IMR-90 (cell line): ENCODE data around the gene POFUT2. TPM values are rescaled to one million over a fixed set of nuclear protein-coding genes. Genes with fewer than 3 reads are reported as not detected.

Experiments
- ATAC-seq: fragments of 200-7000 bp; cut with Tn5 transposase; 2 replicates; pipeline ENCODE4 v1.9.1; 2020; ENCODE audit warnings: low read depth, mild to moderate bottlenecking, moderate library complexity
- BruUV-seq: library from RNA; stranded (reverse); fragments of 400-500 nt; replicated peaks from 2 replicates; lab custom pipeline; 2021; lab: Mats Ljungman, UMichigan
- CTCF ChIA-PET: fragments of 300-600 bp; formaldehyde crosslinking; extraction: SDS; loops from one replicate; lab custom pipeline; 2021; ENCODE audit warnings: antibody characterized with exemption; lab: Yijun Ruan, JAX
- POLR2A ChIA-PET: fragments of 300-600 bp; sonication (Branson Sonifier 250); formaldehyde crosslinking; loops from one replicate; lab custom pipeline; 2022; ENCODE audit warnings: antibody characterized with exemption; ENCODE audit not compliant: unreplicated experiment; lab: Charles Lee
- DNase-seq: peaks from one replicate; pipeline ENCODE4 v3.0.0; 2013
- H2AFZ ChIP-seq: replicated peaks from 2 replicates; pipeline ENCODE3; 2013; ENCODE audit warnings: low read length, mild to moderate bottlenecking; ENCODE audit not compliant: poor library complexity
- H2AK5ac ChIP-seq: 2 replicates; pipeline ENCODE4 v1.6.1; 2013; ENCODE audit warnings: low read depth, low read length, inconsistent platforms
- H2AK9ac ChIP-seq: replicated peaks from 2 replicates; pipeline ENCODE3; 2013; ENCODE audit warnings: mild to moderate bottlenecking, low read depth, low read length, moderate library complexity; ENCODE audit not compliant: poor library complexity
- H2BK120ac ChIP-seq: 2 replicates; pipeline ENCODE4 v1.6.1; 2013; ENCODE audit warnings: low read depth, low read length, inconsistent platforms
- H2BK15ac ChIP-seq: 3 replicates; pipeline ENCODE4 v1.6.1; 2013; ENCODE audit warnings: low read depth, low read length, inconsistent platforms
- H2BK20ac ChIP-seq: 2 replicates; pipeline ENCODE4 v1.6.1; 2013; ENCODE audit warnings: low read depth, mild to moderate bottlenecking, inconsistent platforms, low read length, moderate library complexity
- H2BK5ac ChIP-seq: 2 replicates; pipeline ENCODE4 v1.6.1; 2013; ENCODE audit warnings: mild to moderate bottlenecking, low read depth, low read length, inconsistent platforms; ENCODE audit not compliant: poor library complexity, severe bottlenecking
- H3K14ac ChIP-seq: replicated peaks from 2 replicates; pipeline ENCODE4 v1.6.1; 2013; ENCODE audit warnings: low read depth, low read length, inconsistent platforms
- H3K18ac ChIP-seq: 2 replicates; pipeline ENCODE4 v1.6.1; 2013; ENCODE audit warnings: low read depth, low read length, control low read depth
- H3K23ac ChIP-seq: 2 replicates; pipeline ENCODE4 v1.6.1; 2013; ENCODE audit warnings: low read depth, low read length, inconsistent platforms
- H3K27ac ChIP-seq: 2 replicates; pipeline ENCODE4 v1.5.1; 2013; ENCODE audit warnings: mild to moderate bottlenecking, control low read depth, low read length; ENCODE audit not compliant: insufficient read depth
- H3K27me3 ChIP-seq: 2 replicates; pipeline ENCODE4 v1.6.1; 2013; ENCODE audit warnings: low read length; ENCODE audit not compliant: control insufficient read depth, insufficient read depth
- H3K36me3 ChIP-seq: 2 replicates; pipeline ENCODE4 v1.6.1; 2013; ENCODE audit warnings: low read length, mixed read lengths; ENCODE audit not compliant: control insufficient read depth, insufficient read depth
- H3K4ac ChIP-seq: 2 replicates; pipeline ENCODE4 v1.6.1; 2013; ENCODE audit warnings: low read depth, low read length, inconsistent platforms
- H3K4me1 ChIP-seq: 2 replicates; pipeline ENCODE4 v1.6.1; 2013; ENCODE audit warnings: low read length, mixed read lengths; ENCODE audit not compliant: control insufficient read depth, insufficient read depth
- H3K4me2 ChIP-seq: 2 replicates; pipeline ENCODE4 v1.6.1; 2013; ENCODE audit warnings: low read depth, mild to moderate bottlenecking, control low read depth, low read length, moderate library complexity
- H3K4me3 ChIP-seq: 2 replicates; pipeline ENCODE4 v1.5.1; 2013; ENCODE audit warnings: low read depth, mild to moderate bottlenecking, control low read depth, low read length, moderate library complexity; ENCODE audit not compliant: insufficient read depth
- H3K56ac ChIP-seq: 2 replicates; pipeline ENCODE4 v1.6.1; 2013; ENCODE audit warnings: low read length, inconsistent platforms; ENCODE audit not compliant: insufficient read depth; ENCODE audit errors: extremely low read depth
- H3K79me1 ChIP-seq, 2 experiments: 2 replicates each; pipeline ENCODE4 v1.6.1; 2013; ENCODE audit warnings: low read length in 2 of 2, inconsistent platforms in 1 of 2, low read depth in 1 of 2
- H3K9ac ChIP-seq: 2 replicates; pipeline ENCODE4 v1.6.1; 2013; ENCODE audit warnings: low read depth, low read length, control low read depth
- H3K9me1 ChIP-seq: 2 replicates; pipeline ENCODE4 v1.6.1; 2013; ENCODE audit warnings: low read length, inconsistent platforms; ENCODE audit not compliant: insufficient read depth
- H3K9me3 ChIP-seq: 2 replicates; pipeline ENCODE4 v1.6.1; 2013; ENCODE audit warnings: low read length; ENCODE audit not compliant: control insufficient read depth, insufficient read depth
- H4K20me1 ChIP-seq: 2 replicates; pipeline ENCODE4 v1.6.1; 2013; ENCODE audit warnings: low read length, inconsistent platforms; ENCODE audit not compliant: insufficient read depth
- H4K5ac ChIP-seq: 2 replicates; pipeline ENCODE4 v1.6.1; 2013; ENCODE audit warnings: mild to moderate bottlenecking, low read depth, low read length, control low read depth
- H4K8ac ChIP-seq, 2 experiments: 2 replicates each; pipeline ENCODE4 v1.6.1; 2013; ENCODE audit warnings: low read depth in 2 of 2, low read length in 2 of 2, control low read depth in 1 of 2, inconsistent platforms in 1 of 2
- H4K91ac ChIP-seq: 2 replicates; pipeline ENCODE4 v1.6.1; 2013; ENCODE audit warnings: low read depth, low read length, inconsistent platforms; ENCODE audit not compliant: insufficient read depth
- BHLHE40 ChIP-seq: fragments of 150-350 bp; IDR thresholded peaks from 2 replicates; pipeline ENCODE4 v1.6.1; 2016; ENCODE audit warnings: mild to moderate bottlenecking, low read depth, low read length
- CEBPB ChIP-seq: IDR thresholded peaks from 2 replicates; pipeline ENCODE4 v1.6.1; 2012; ENCODE audit warnings: low read depth, low read length, improper control_type of control experiment
- CHD1 ChIP-seq: IDR thresholded peaks from 2 replicates; pipeline ENCODE4 v1.6.1; 2012; ENCODE audit warnings: low read depth, low read length, improper control_type of control experiment
- FOS ChIP-seq: fragments of 150-350 bp; IDR thresholded peaks from 2 replicates; pipeline ENCODE4 v1.6.1; 2016; ENCODE audit warnings: low read depth, low read length
- MAFK ChIP-seq: IDR thresholded peaks from 2 replicates; pipeline ENCODE4 v1.6.1; 2012; ENCODE audit warnings: low read depth, low read length, improper control_type of control experiment
- MAZ ChIP-seq: IDR thresholded peaks from 2 replicates; pipeline ENCODE4 v1.6.1; 2012; ENCODE audit warnings: low read depth, mild to moderate bottlenecking, low read length, improper control_type of control experiment, moderate library complexity, borderline replicate concordance
- MXI1 ChIP-seq: IDR thresholded peaks from 2 replicates; pipeline ENCODE4 v1.6.1; 2012; ENCODE audit warnings: low read depth, mild to moderate bottlenecking, low read length, moderate library complexity, borderline replicate concordance
- NFE2L2 ChIP-seq: fragments of 150-350 bp; IDR thresholded peaks from 2 replicates; pipeline ENCODE4 v1.6.1; 2016; ENCODE audit warnings: low read depth, mild to moderate bottlenecking, low read length
- POLR2A ChIP-seq: IDR thresholded peaks from 2 replicates; pipeline ENCODE4 v1.6.1; 2012; ENCODE audit warnings: mild to moderate bottlenecking, low read depth, low read length
- RCOR1 ChIP-seq: IDR thresholded peaks from 2 replicates; pipeline ENCODE4 v1.6.1; 2012; ENCODE audit warnings: mild to moderate bottlenecking, low read length, improper control_type of control experiment; ENCODE audit not compliant: insufficient replicate concordance
- RFX5 ChIP-seq: IDR thresholded peaks from 2 replicates; pipeline ENCODE4 v1.8.0; 2012; ENCODE audit warnings: low read depth, mild to moderate bottlenecking, low read length, moderate library complexity
- SMC3 ChIP-seq: fragments of 150-350 bp; IDR thresholded peaks from 2 replicates; pipeline ENCODE4 v1.6.1; 2016; ENCODE audit warnings: low read depth, mild to moderate bottlenecking, antibody characterized with exemption, low read length, moderate library complexity
- WGBS, 2 experiments: methylation state at CpG; one replicate each; pipeline versions ENCODE4 v1.1.5 to v1.1.7; 2013; ENCODE audit warnings: missing lambda C conversion rate in 2 of 2; ENCODE audit not compliant: insufficient read length in 1 of 2; ENCODE audit errors: extremely low coverage in 2 of 2; 5-methylcytosine and 5-hydroxymethylcytosine counted together
- dilution Hi-C: fragments of 300-500 bp; cut with HindIII; formaldehyde crosslinking; loops from one replicate; pipeline ENCODE4 v1.14.3; 2018; ENCODE audit warnings: low sequenced_read_pairs; ENCODE audit not compliant: unreplicated experiment
- in situ Hi-C: fragments of 300-500 bp; cut with MboI; formaldehyde crosslinking; loops from 3 replicates; pipeline ENCODE4 v1.14.3; 2019; ENCODE audit warnings: low sequenced_read_pairs, inconsistent platforms, mixed read lengths
- intact Hi-C: fragments of 100-400 bp; cut with micrococcal nuclease; formaldehyde crosslinking; loops from 2 replicates; pipeline ENCODE4 v1.10.0; 2022
- polyA plus RNA-seq, 3 experiments: library from polyadenylated mRNA; depleted of rRNA; stranded (reverse); fragments of >200 nt; gene quantifications; 2 replicates each; pipeline ENCODE4 v1.2.3, GENCODE V29; 2012; ENCODE audit warnings: low replicate concordance in 1 of 3
- total RNA-seq: library from RNA; depleted of rRNA; stranded (reverse); fragments of >200 nt; gene quantifications from 2 replicates; pipeline ENCODE4 v1.2.3, GENCODE V29; 2012
- TF ChIP-seq, protein P1 (sequence below): fragments of 150-350 bp; IDR thresholded peaks from 2 replicates; pipeline ENCODE4 v1.6.1; 2016; ENCODE audit warnings: low read depth, mild to moderate bottlenecking, low read length, moderate library complexity, borderline replicate concordance
- TF ChIP-seq, protein P2 (sequence below): fragments of 150-350 bp; IDR thresholded peaks from 2 replicates; pipeline ENCODE4 v1.6.1; 2017; ENCODE audit warnings: mild to moderate bottlenecking, antibody characterized with exemption, low read length, low read depth

Gene POFUT2
- total and polyA plus RNA-seq, 2 of the 4 experiments (the other 2 are of a cell fraction) = 18.8 to 59.3 TPM

DNA sequence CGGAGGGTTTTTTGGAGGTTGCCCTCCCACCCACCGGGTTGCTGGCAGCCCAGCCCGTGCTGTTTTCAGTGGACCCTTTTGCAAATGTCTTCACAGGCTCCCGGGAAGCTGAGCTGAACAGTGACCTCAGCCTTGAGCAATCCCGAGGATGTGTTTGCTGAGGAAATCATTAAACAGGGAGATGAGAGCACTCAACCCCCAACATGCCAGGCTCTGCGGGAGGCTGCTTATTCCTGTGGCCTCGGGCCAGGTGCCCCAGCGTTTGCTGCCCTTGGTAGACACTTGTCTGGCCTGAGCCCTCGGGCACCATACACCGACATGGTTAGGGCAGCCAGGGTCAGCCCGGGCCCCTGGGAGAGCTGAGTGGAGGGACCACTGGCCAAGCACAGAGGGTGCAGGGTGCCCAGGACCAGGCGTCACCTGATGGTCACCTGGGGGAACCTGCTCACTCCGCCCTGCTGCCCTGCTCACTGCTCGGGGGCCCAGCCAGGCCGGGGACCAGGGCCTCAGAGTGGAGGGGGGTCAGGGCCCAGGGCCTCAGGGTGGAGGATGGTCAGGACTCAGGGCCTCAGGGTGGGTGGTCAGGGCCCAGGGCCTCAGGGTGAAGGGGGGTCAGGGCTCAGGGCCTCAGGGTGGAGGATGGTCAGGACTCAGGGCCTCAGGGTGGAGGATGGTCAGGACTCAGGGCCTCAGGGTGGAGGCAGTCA lies 42.5 kb upstream of the POFUT2 start:
- Histone ChIP-seq H3K4me1 (peaks cover 46% of the 10 kb centered on the region), H3K23ac (peak overlapping the region; percentile 65; the same call in 1 of the 2 replicates), H3K4me3 (no peak overlapping the region), H3K36me3 (no peaks in the 10 kb centered on the region), H2BK120ac (peak overlapping the region; percentile 99), H4K91ac (peak overlapping the region; percentile 99), H3K4ac (peak overlapping the region; percentile 96), H4K8ac (peak overlapping the region; percentile 92 to 98), H3K9me1 (peaks cover 12% of the 10 kb centered on the region; the same call in 1 of the 2 replicates), H2BK15ac (peak overlapping the region; percentile 100), H3K18ac (peak overlapping the region; percentile 96), H3K4me2 (peak overlapping the region; percentile 22; the same call in 1 of the 2 replicates), H3K79me1 (peaks cover 0 to 7% of the 10 kb centered on the region in 2 experiments; a peak in 1 of 4 replicates), H2AK9ac (peak overlapping the region; percentile 98), H4K20me1 (no peaks in the 10 kb centered on the region), H2BK20ac (peak overlapping the region; percentile 99), H2AK5ac (peak overlapping the region; percentile 100), H3K56ac (peak overlapping the region; percentile 60), H4K5ac (peak overlapping the region; percentile 96), H3K27me3 (no peaks in the 10 kb centered on the region), H2AFZ (peak overlapping the region; percentile 82), H3K9ac (peak overlapping the region; percentile 39), H3K27ac (peak overlapping the region; percentile 85), H2BK5ac (peak overlapping the region; percentile 91), H3K14ac (peak overlapping the region; percentile 89), H3K9me3 (no peaks in the 10 kb centered on the region)
- no TSS peak for BruUV-seq
- WGBS, 2 experiments = 0% methylated on average over 2 of the region's 15 CpGs; no CpG with 5 or more reads in 1 of the 2 experiments
- CTCF ChIA-PET = no interaction called here
- DNase-seq (peak; percentile 88), ATAC-seq (peak; percentile 92)
- in situ Hi-C loops = no loop called here
- POLR2A ChIA-PET = no interaction called here
- intact Hi-C loops = loop anchor here (2.0 kb wide), 1 partner anchor 35 kb away; no protein-coding TSS in a partner anchor
- dilution Hi-C loops = no loop called here
- TF ChIP-seq, protein P1, sequence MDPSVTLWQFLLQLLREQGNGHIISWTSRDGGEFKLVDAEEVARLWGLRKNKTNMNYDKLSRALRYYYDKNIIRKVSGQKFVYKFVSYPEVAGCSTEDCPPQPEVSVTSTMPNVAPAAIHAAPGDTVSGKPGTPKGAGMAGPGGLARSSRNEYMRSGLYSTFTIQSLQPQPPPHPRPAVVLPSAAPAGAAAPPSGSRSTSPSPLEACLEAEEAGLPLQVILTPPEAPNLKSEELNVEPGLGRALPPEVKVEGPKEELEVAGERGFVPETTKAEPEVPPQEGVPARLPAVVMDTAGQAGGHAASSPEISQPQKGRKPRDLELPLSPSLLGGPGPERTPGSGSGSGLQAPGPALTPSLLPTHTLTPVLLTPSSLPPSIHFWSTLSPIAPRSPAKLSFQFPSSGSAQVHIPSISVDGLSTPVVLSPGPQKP = no peak
- TF ChIP-seq, protein P2, sequence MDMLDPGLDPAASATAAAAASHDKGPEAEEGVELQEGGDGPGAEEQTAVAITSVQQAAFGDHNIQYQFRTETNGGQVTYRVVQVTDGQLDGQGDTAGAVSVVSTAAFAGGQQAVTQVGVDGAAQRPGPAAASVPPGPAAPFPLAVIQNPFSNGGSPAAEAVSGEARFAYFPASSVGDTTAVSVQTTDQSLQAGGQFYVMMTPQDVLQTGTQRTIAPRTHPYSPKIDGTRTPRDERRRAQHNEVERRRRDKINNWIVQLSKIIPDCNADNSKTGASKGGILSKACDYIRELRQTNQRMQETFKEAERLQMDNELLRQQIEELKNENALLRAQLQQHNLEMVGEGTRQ = no peak
- TF ChIP-seq RCOR1 (peak; percentile 51), POLR2A (no peak), SMC3 (0 out of 2 replicates have a peak, but pooled peaks have one; percentile 7), FOS (no peak; the same call in 1 of the 2 replicates), CHD1 (no peak), MAFK (no peak), NFE2L2 (no peak), MXI1 (no peak), BHLHE40 (no peak), CEBPB (peak; percentile 96), RFX5 (no peak), MAZ (peak; percentile 40; the same call in 1 of the 2 replicates)
